Heart left ventricle (tissue), 16 donors: ENCODE results near the gene DPH1. TPM values are rescaled to one million over a fixed set of nuclear protein-coding genes. Genes with fewer than 3 reads are reported as not detected.
A peak's percentile ranks its signal among the peaks of the same experiment; 100 is the strongest.

ENCODE experiments used
- ATAC-seq, 4 donors: fragments of 200-7000 bp; cut with Tn5 transposase; one replicate each; pipeline ENCODE4 v1.9.1; 2020 to 2022; ENCODE audit warnings: moderate library complexity in 4 of 4, mild to moderate bottlenecking in 3 of 4, moderate number of reproducible peaks in 1 of 4
- DNase-seq, 5 donors: peaks; one replicate each; pipeline ENCODE4 v3.0.0-alpha.2; 2020
- H3K27ac ChIP-seq, 12 donors: fragments of 200-600 bp; sonication (generic) in 4 of 12; one replicate each; pipeline versions ENCODE4 v1.5.0 to v1.8.0; 2016 to 2022; ENCODE audit warnings: mild to moderate bottlenecking in 2 of 12
- H3K27me3 ChIP-seq, 9 donors: fragments of 200-600 bp; sonication (generic) in 2 of 9; one replicate each; pipeline versions ENCODE4 v1.5.1 to v1.8.0; 2016 to 2022; ENCODE audit warnings: mild to moderate bottlenecking in 3 of 9
- H3K36me3 ChIP-seq, 9 donors: fragments of 200-600 bp; sonication (generic) in 2 of 9; one replicate each; pipeline versions ENCODE4 v1.5.0 to v1.8.0; 2018 to 2022; ENCODE audit warnings: mild to moderate bottlenecking in 2 of 9
- H3K4me1 ChIP-seq, 12 donors: fragments of 200-600 bp; sonication (generic) in 4 of 12; one replicate each; pipeline versions ENCODE4 v1.5.0 to v1.8.0; 2016 to 2022; ENCODE audit warnings: mild to moderate bottlenecking in 3 of 12
- H3K4me3 ChIP-seq, 12 donors: fragments of 200-600 bp; sonication (generic) in 4 of 12; one replicate each; pipeline versions ENCODE4 v1.5.0 to v1.8.0; 2017 to 2022; ENCODE audit warnings: mild to moderate bottlenecking in 9 of 12, moderate library complexity in 4 of 12
- H3K9me3 ChIP-seq, 12 donors: fragments of 200-600 bp; sonication (generic) in 4 of 12; one replicate each; pipeline versions ENCODE4 v1.5.0 to v1.8.0; 2016 to 2022; ENCODE audit warnings: mild to moderate bottlenecking in 1 of 12
- CTCF ChIP-seq, 12 donors: fragments of 200-600 bp; sonication (generic) in 4 of 12; IDR thresholded peaks; one replicate each; pipeline versions ENCODE4 v1.5.0 to v1.8.0; 2018 to 2022; ENCODE audit warnings: antibody characterized with exemption in 12 of 12, mild to moderate bottlenecking in 5 of 12
- POLR2A ChIP-seq, 2 donors: fragments of 450-650 bp; IDR thresholded peaks; one replicate each; pipeline ENCODE4 v1.6.1; 2017; ENCODE audit warnings: antibody characterized with exemption in 2 of 2, mild to moderate bottlenecking in 2 of 2, moderate library complexity in 2 of 2
- WGBS, 4 donors: extraction: QIAGEN DNeasy Blood & Tissue Kit in 2 of 4; methylation state at CpG; one replicate each; pipeline versions ENCODE4 v1.1.5 to v1.1.7; 2013 to 2018; 5-methylcytosine and 5-hydroxymethylcytosine counted together
- intact Hi-C, 10 donors: fragments of 100-400 bp; cut with DNase I; formaldehyde crosslinking; loops; one replicate each; pipeline versions ENCODE4 v1.11.1 to v1.14.2; 2022
- polyA plus RNA-seq, 2 donors: library from polyadenylated mRNA; stranded (reverse); fragments of 200-250 nt; gene quantifications; one replicate each; pipeline ENCODE4 v1.2.3, GENCODE V29; 2013
- total RNA-seq, 9 donors: library from RNA; depleted of rRNA in 2 of 9; stranded (reverse); fragments of >200 nt in 2 of 9; fragmentation: NEBNext Ultra II Directional in 3 of 9; extraction: Animal tissue kit (Norgen Biotek cat#: 25700) in 3 of 9; gene quantifications; one replicate each; pipeline versions ENCODE4 v1.1.0 to v1.2.4, GENCODE V29; 2016 to 2023
- donor health status: ischemic (EF 13 %, LVEDD 7.1; RV severe dilation, severe dysfunction).
- donor health status: healthy with polysubstance abuse.
- donor health status: DM: no; HTN: yes; CAD: no.
- donor health status: DM: no; HTN: no; CAD: no.
- donor health status: ischemic (EF 25% LVEDD 6.9; RV normal size, moderate dysfunction).
- donor health status: ischemic (EF 25% LVEDD 5.7; RV mildly dilated, moderate dysfunction).
- donor health status: healthy.
- donor health status: DM: yes; HTN: yes; CAD: no.
- donor health status: ischemic (EF 35%, LVEDD 5.7; RV mildly dilated, moderate dysfunction).
- donor health status: nonischemic (EF 11% LVEDD 7.7; RV severe dilation, severe dysfunction).
- donor health status: DM: yes; HTN: yes; CAD: no.
- donor health status: PGD.
- donor health status: ischemic (EF 29% LVEDD 5.4; RV normal size, mild dysfunction).
- donor health status: nonischemic (EF 23%, LVEDD 6.1; RV moderate dilation, normal function).

Gene DPH1
- total and polyA plus RNA-seq, 11 donors: 14.0 to 38.1 (median 23.4) TPM

- Histone ChIP-seq H3K4me1 (peaks cover 3 to 95% (median 75%) of the 10 kb centered on the region in 12 donors), H3K27me3 (peaks cover 0 to 33% (median 0%) of the 10 kb centered on the region in 9 donors), H3K4me3 (peak overlapping the region in 5 of 12 donors; percentile 8 to 87 (median 82)), H3K9me3 (no peaks in the 10 kb centered on the region), H3K27ac (peak overlapping the region; percentile 67 to 98 (median 92)), H3K36me3 (peaks cover 0 to 79% (median 50%) of the 10 kb centered on the region in 9 donors)
- DNase-seq (peak in 1 of 5 donors; percentile 41), ATAC-seq (peak in 2 of 4 donors; percentile 0 to 2)
- WGBS, 4 donors: 58 to 67% (median 65%) methylated on average over 12 to 17 of the region's 17 CpGs
- intact Hi-C loops: loop anchor here in 6 of 10 donors (2.0 to 5.0 kb wide), 3 partner anchors 111 to 116 kb away; no protein-coding TSS in a partner anchor
- TF ChIP-seq POLR2A (IDR thresholded peaks at IDR 0.05) (no peak), CTCF (IDR thresholded peaks at IDR 0.05) (no peak)
Measured at GRCh38 chr17:2061441-2061958, 31.5 kb downstream of the DPH1 start.

- DNase-seq: peak in 2 of 5 donors; percentile 48 to 49
- Histone ChIP-seq H3K9me3 (no peaks in the 10 kb centered on the region), H3K27me3 (peaks cover 0 to 28% (median 0%) of the 10 kb centered on the region in 9 donors), H3K36me3 (peaks cover 0 to 75% (median 51%) of the 10 kb centered on the region in 9 donors), H3K4me1 (peaks cover 3 to 99% (median 85%) of the 10 kb centered on the region in 12 donors), H3K27ac (peak overlapping the region; percentile 67 to 98 (median 92)), H3K4me3 (no peak overlapping the region)
- intact Hi-C loops: loop anchor here in 6 of 10 donors (2.0 to 5.0 kb wide), 3 partner anchors 24 to 115 kb away; no protein-coding TSS in a partner anchor
- 46 to 62% (median 49%) methylated on average over 11 of the region's 11 CpGs for WGBS, 4 donors
- TF ChIP-seq CTCF (IDR thresholded peaks at IDR 0.05) (no peak), POLR2A (IDR thresholded peaks at IDR 0.05) (no peak)
- ATAC-seq: peak in 1 of 4 donors; percentile 9
Measured at GRCh38 chr17:2062571-2063183, 32.7 kb downstream of the DPH1 start.

GRCh38 chr17:2063261-2064146, 33.6 kb downstream of the DPH1 start:
- Histone ChIP-seq H3K4me1 (peaks cover 3 to 99% (median 90%) of the 10 kb centered on the region in 12 donors), H3K4me3 (no peak overlapping the region), H3K9me3 (no peaks in the 10 kb centered on the region), H3K27ac (peak overlapping the region; percentile 67 to 98 (median 92)), H3K36me3 (peaks cover 0 to 75% (median 48%) of the 10 kb centered on the region in 9 donors), H3K27me3 (peaks cover 0 to 20% (median 0%) of the 10 kb centered on the region in 9 donors)
- intact Hi-C loops: loop anchor here in 6 of 10 donors (2.0 to 5.0 kb wide), 3 partner anchors 23 to 114 kb away; no protein-coding TSS in a partner anchor
- DNase-seq (peak in 3 of 5 donors; percentile 64 to 73 (median 64)), ATAC-seq (peak in 2 of 4 donors; percentile 3 to 27)
- TF ChIP-seq CTCF (IDR thresholded peaks at IDR 0.05): no peak
- 49 to 65% (median 58%) methylated on average over 16 of the region's 16 CpGs for WGBS, 4 donors
